ENCODE measurements around the gene MYZAP. TPM values are rescaled to one million over a fixed set of nuclear protein-coding genes. Genes with fewer than 3 reads are reported as not detected.

Gene MYZAP
- total and polyA plus RNA-seq, 9 of the 15 experiments (the other 6 are each of a cell fraction or from before 2014, with no cell fraction given), result 0.03 TPM; not detected in 8

GRCh38 chr15:57599296-57599810 lies 7.6 kb downstream of the MYZAP start (continued):
- TF ChIP-seq TGIF2 (CRISPR knock-in tag; IDR thresholded peaks at IDR 0.05) (no peak), PPARD (CRISPR knock-in tag; IDR thresholded peaks at IDR 0.05) (no peak), ILF3 (IDR thresholded peaks at IDR 0.05; ENCODE audit: borderline replicate concordance) (no peak), SUPT5H (IDR thresholded peaks at IDR 0.05) (no peak), MCM3 (IDR thresholded peaks at IDR 0.05) (no peak), SMARCA4 (IDR thresholded peaks at IDR 0.05) (no peak), ZNF77 (CRISPR knock-in tag; IDR thresholded peaks at IDR 0.05) (no peak)

DNA sequence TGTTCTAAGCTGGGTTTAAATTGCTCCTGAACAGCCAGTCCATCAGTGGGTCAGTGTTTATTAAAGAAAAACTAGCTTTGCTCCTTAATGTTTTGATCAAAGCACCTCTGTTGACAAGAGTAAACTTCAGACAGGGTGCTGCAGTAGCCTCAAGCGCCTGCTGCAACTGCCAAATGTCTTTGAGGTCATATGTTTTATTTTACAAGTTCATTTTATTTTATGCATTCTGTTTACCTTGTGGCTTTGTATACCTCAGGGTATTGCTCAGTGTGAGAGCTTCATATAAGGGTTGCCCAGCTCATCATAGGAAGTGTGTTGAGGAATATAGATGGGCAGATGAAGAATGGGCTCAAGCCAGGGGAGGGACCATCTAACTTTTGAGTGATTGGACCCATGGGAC lies 8.5 kb downstream of the MYZAP start:
- Histone ChIP-seq H3K27ac (ENCODE audit: extremely low read depth, low read depth, low read length) (no peak overlapping the region), H3K27me3 (ENCODE audit: control insufficient read depth in 2 of 2, insufficient read depth in 2 of 2, low read length in 2 of 2) (peaks cover 20 to 53% of the 10 kb centered on the region in 2 experiments), H3K9me1 (ENCODE audit: control insufficient read depth, insufficient read depth, low read length) (no peaks in the 10 kb centered on the region), H3K4me3 (no peak overlapping the region), H2AFZ (ENCODE audit: low read depth, low read length) (no peak overlapping the region), H3K4me2 (ENCODE audit: insufficient read depth, low read length) (no peak overlapping the region), H4K20me1 (replicated peaks; ENCODE audit: control insufficient read depth, insufficient read depth, low read length) (0 out of 2 replicates have a peak, but pooled peaks cover 5% of the 10 kb centered on the region), H3K79me2 (ENCODE audit: control insufficient read depth, insufficient read depth, low read length) (no peaks in the 10 kb centered on the region), H3K9me3 (replicated peaks; ENCODE audit: control insufficient read depth, insufficient read depth, low read depth, low read length) (no peaks in the 10 kb centered on the region), H3K36me3 (ENCODE audit: control insufficient read depth, insufficient read depth, low read length) (no peaks in the 10 kb centered on the region), H3K4me1 (replicated peaks in 1 of 2; ENCODE audit: control insufficient read depth in 2 of 2, insufficient read depth in 2 of 2, low read length in 2 of 2) (no peaks in the 10 kb centered on the region), H3K9ac (ENCODE audit: insufficient read depth in 1 of 2, low read depth in 2 of 2, low read length in 2 of 2) (no peak overlapping the region)
- BruUV-seq (replicated peaks), result no TSS peak
- in situ Hi-C loops (cut with MboI), result no loop called here
- POLR2A ChIA-PET, result no interaction called here
- no peak for ATAC-seq
- WGBS (ENCODE audit: insufficient coverage, low coverage, missing lambda C conversion rate), result 0% methylated on average over 1 of the region's 1 CpG
- CTCF ChIA-PET (ENCODE audit: low intra/inter-chr PET ratio), result no interaction called here
- intact Hi-C loops (cut with micrococcal nuclease), result no loop called here
- FAIRE-seq, result no peak
- no peak for DNase-seq (ENCODE audit: extremely low read depth in 1 of 4, low spot score in 3 of 4)
- TF ChIP-seq ZC3H11A (IDR thresholded peaks at IDR 0.05; ENCODE audit: low read depth, low read length), result no peak
- no peak for TF ChIP-seq ETV1 (tag; conservative IDR thresholded peaks at IDR 0.05; ENCODE audit: low read depth)
- no peak for TF ChIP-seq SNRNP70 (optimal IDR thresholded peaks at IDR 0.05; ENCODE audit: low read depth, low read length)
- TF ChIP-seq L3MBTL2 (IDR thresholded peaks at IDR 0.05), result no peak
- TF ChIP-seq ASH1L (IDR thresholded peaks at IDR 0.05; ENCODE audit: borderline replicate concordance, low read depth, partially characterized antibody), result no peak
- no peak for TF ChIP-seq KDM5B (IDR thresholded peaks at IDR 0.05; ENCODE audit: insufficient replicate concordance, low read depth, low read length)
- TF ChIP-seq ATF6 (CRISPR knock-in tag; IDR thresholded peaks at IDR 0.05), result no peak
- no peak for TF ChIP-seq GABPB1 (CRISPR knock-in tag; IDR thresholded peaks at IDR 0.05)
- TF ChIP-seq PHB2 (IDR thresholded peaks at IDR 0.05; ENCODE audit: low read depth), result no peak
